Stimulated activated CD8-positive, alpha-beta memory T cell treated with anti-CD3 and anti-CD28 coated beads, Interleukin-2, amount 100 ng/mL, for 48 hours (primary cell): ENCODE data around the gene HNMT.
"Not testable (repeated sequence)": the region's sequence is repeated elsewhere in the genome, so short reads cannot be mapped to it uniquely, and the experiment has no call there.

Experiments used
- DNase-seq, 2 donors: peaks; one replicate each; pipeline ENCODE4 v3.0.0-alpha.2; 2020; ENCODE audit warnings: low read depth in 2 of 2

HNMT gene

GRCh38 chr2:137975280-137976271, 11.3 kb downstream of the HNMT start:
- DNase-seq: no peak

GRCh38 chr2:137976274-137976673, 12.0 kb downstream of the HNMT start:
- no peak for DNase-seq

- no peak for DNase-seq
These were observed 13.5 kb downstream of the HNMT start for GRCh38 chr2:137977790-137978189.

GRCh38 chr2:137980459-137980858, 16.2 kb downstream of the HNMT start:
- no peak for DNase-seq

- DNase-seq: no peak
These were observed 16.9 kb downstream of the HNMT start for GRCh38 chr2:137981112-137981656.

GRCh38 chr2:137983581-137983980, 19.3 kb downstream of the HNMT start:
- no peak for DNase-seq

- no peak for DNase-seq
These were observed 22.0 kb downstream of the HNMT start for GRCh38 chr2:137986268-137986667.

- no peak for DNase-seq
These were observed 22.7 kb downstream of the HNMT start for GRCh38 chr2:137987011-137987410.

GRCh38 chr2:137991078-137991477, 26.8 kb downstream of the HNMT start:
- DNase-seq: no peak

- DNase-seq: no peak
These were observed 27.9 kb downstream of the HNMT start for GRCh38 chr2:137992039-137992646.

- DNase-seq: not testable (repeated sequence)
These were observed 29.6 kb downstream of the HNMT start for GRCh38 chr2:137993715-137994476.

GRCh38 chr2:137995368-137995767, 31.1 kb downstream of the HNMT start:
- not testable (repeated sequence) for DNase-seq

GRCh38 chr2:137996158-137996557, 31.9 kb downstream of the HNMT start:
- not testable (repeated sequence) for DNase-seq

- no peak for DNase-seq
These were observed 33.5 kb downstream of the HNMT start for GRCh38 chr2:137997733-137998132.

- no peak for DNase-seq
These were observed 34.2 kb downstream of the HNMT start for GRCh38 chr2:137998503-137998902.

- DNase-seq: no peak
These were observed 35.0 kb downstream of the HNMT start for GRCh38 chr2:137999273-137999672.

- DNase-seq: no peak
These were observed 35.7 kb downstream of the HNMT start for GRCh38 chr2:138000009-138000408.

- no peak for DNase-seq
These were observed 36.5 kb downstream of the HNMT start for GRCh38 chr2:138000796-138001195.

- no peak for DNase-seq
These were observed 39.1 kb downstream of the HNMT start for GRCh38 chr2:138003411-138003810.

- no peak for DNase-seq
These were observed 43.2 kb downstream of the HNMT start for GRCh38 chr2:138007431-138007830.

- no peak for DNase-seq
These were observed 45.3 kb downstream of the HNMT start for GRCh38 chr2:138009622-138010021.

GRCh38 chr2:138010890-138011289, 46.6 kb downstream of the HNMT start:
- DNase-seq: no peak
